Measurements from ENCODE around the gene DDX51. TPM values are rescaled to one million over a fixed set of nuclear protein-coding genes. Genes with fewer than 3 reads are reported as not detected.

Gene DDX51
- total and polyA plus RNA-seq, 4 donors, result 2.5 to 7.5 (median 5.5) TPM

GRCh38 chr12:132167611-132168310 lies 23.6 kb upstream of the DDX51 start (continued):
- no peak for TF ChIP-seq CTCF (IDR thresholded peaks at IDR 0.05; ENCODE audit: low read depth, low read length, missing input control)

- peaks cover under 1 to 11% (median 9%) of the 10 kb centered on the region in 4 donors for H3K4me1 ChIP-seq (ENCODE audit: control insufficient read depth in 4 of 4, insufficient read depth in 4 of 4, low read length in 3 of 4)
- no peaks in the 10 kb centered on the region for H3K9me3 ChIP-seq (ENCODE audit: control insufficient read depth in 4 of 4, low read length in 3 of 4)
- H3K27ac ChIP-seq (ENCODE audit: low read depth in 1 of 2, low read length in 2 of 2), result no peak overlapping the region
- no peak overlapping the region for H3K9ac ChIP-seq (ENCODE audit: low read depth in 1 of 2, low read length in 2 of 2)
- no peak overlapping the region for H3K4me3 ChIP-seq (ENCODE audit: low read depth in 1 of 3, low read length in 3 of 3)
- H3K36me3 ChIP-seq (ENCODE audit: control insufficient read depth in 4 of 4, insufficient read depth in 3 of 4, low read depth in 1 of 4, low read length in 3 of 4), result no peaks in the 10 kb centered on the region
- TF ChIP-seq SP1 (IDR thresholded peaks at IDR 0.05) (no peak), ATF3 (IDR thresholded peaks at IDR 0.05) (no peak), HNF4G (IDR thresholded peaks at IDR 0.05) (no peak), REST (IDR thresholded peaks at IDR 0.05) (no peak), RAD21 (IDR thresholded peaks at IDR 0.05) (no peak), FOXA2 (IDR thresholded peaks at IDR 0.05) (no peak), NR2F2 (IDR thresholded peaks at IDR 0.05) (no peak), TAF1 (conservative IDR thresholded peaks at IDR 0.05) (no peak), RXRA (IDR thresholded peaks at IDR 0.05) (no peak), JUND (IDR thresholded peaks at IDR 0.05) (no peak)
- H3K27me3 ChIP-seq (ENCODE audit: control insufficient read depth in 4 of 4, insufficient read depth in 4 of 4, low read length in 3 of 4), result peaks cover 0 to 4% (median 0%) of the 10 kb centered on the region in 4 donors
- 89% methylated on average over 10 of the region's 10 CpGs for WGBS
- no peak for DNase-seq (ENCODE audit: low spot score)
Measured at GRCh38 chr12:132166801-132167591, 22.9 kb upstream of the DDX51 start.

- Histone ChIP-seq H3K4me1 (ENCODE audit: control insufficient read depth in 4 of 4, insufficient read depth in 4 of 4, low read length in 3 of 4) (peaks cover 2 to 14% (median 11%) of the 10 kb centered on the region in 4 donors), H3K27ac (ENCODE audit: low read depth in 1 of 2, low read length in 2 of 2) (no peak overlapping the region), H3K9me3 (ENCODE audit: control insufficient read depth in 4 of 4, low read length in 3 of 4) (no peaks in the 10 kb centered on the region), H3K36me3 (ENCODE audit: control insufficient read depth in 4 of 4, insufficient read depth in 3 of 4, low read depth in 1 of 4, low read length in 3 of 4) (no peaks in the 10 kb centered on the region), H3K4me3 (ENCODE audit: low read depth in 1 of 3, low read length in 3 of 3) (no peak overlapping the region), H3K27me3 (ENCODE audit: control insufficient read depth in 4 of 4, insufficient read depth in 4 of 4, low read length in 3 of 4) (peaks cover 0 to 4% (median 0%) of the 10 kb centered on the region in 4 donors), H3K9ac (ENCODE audit: low read depth in 1 of 2, low read length in 2 of 2) (no peak overlapping the region)
- no peak for DNase-seq (ENCODE audit: low spot score)
- WGBS, result 91% methylated on average over 2 of the region's 2 CpGs
- TF ChIP-seq RAD21 (IDR thresholded peaks at IDR 0.05) (no peak), YY1 (IDR thresholded peaks at IDR 0.05) (no peak), EGR1 (IDR thresholded peaks at IDR 0.05; ENCODE audit: low read depth in 2 of 2) (no peak), SP1 (IDR thresholded peaks at IDR 0.05) (no peak), HNF4A (conservative IDR thresholded peaks at IDR 0.05) (no peak), REST (IDR thresholded peaks at IDR 0.05) (no peak), ATF3 (IDR thresholded peaks at IDR 0.05) (no peak), NR2F2 (IDR thresholded peaks at IDR 0.05) (no peak), ZBTB33 (IDR thresholded peaks at IDR 0.05) (no peak), FOXA1 (IDR thresholded peaks at IDR 0.05) (no peak), GABPA (IDR thresholded peaks at IDR 0.05 in 1 of 2, conservative IDR thresholded peaks at IDR 0.05 in 1 of 2) (no peak), JUND (IDR thresholded peaks at IDR 0.05) (no peak), FOXA2 (IDR thresholded peaks at IDR 0.05) (no peak)
Measured at GRCh38 chr12:132166093-132166492, 22.0 kb upstream of the DDX51 start.

Data from liver (tissue), 9 donors.